Activated CD4-positive, alpha-beta T cell treated with anti-CD3 and anti-CD28 coated beads, Interleukin-2, amount 50 U/mL, for 48 hours (primary cell): Measurements from ENCODE around the gene DCLK1.

Source experiments
- DNase-seq, 2 experiments: peaks; one replicate each; pipeline ENCODE4 v3.0.0-alpha.2; 2020

The DCLK1 gene

GRCh38 chr13:35930665-35931631, 200.2 kb downstream of the DCLK1 start:
- no peak for DNase-seq

GRCh38 chr13:35927567-35928021, 203.6 kb downstream of the DCLK1 start:
- DNase-seq, result no peak

GRCh38 chr13:35926859-35927530, 204.2 kb downstream of the DCLK1 start:
- no peak for DNase-seq

GRCh38 chr13:35925669-35926068, 205.5 kb downstream of the DCLK1 start:
- DNase-seq, result no peak

- no peak for DNase-seq
Measured at GRCh38 chr13:35923347-35923746, 207.8 kb downstream of the DCLK1 start.

- DNase-seq, result no peak
Measured at GRCh38 chr13:35920816-35921215, 210.4 kb downstream of the DCLK1 start.

GRCh38 chr13:35917942-35918645, 213.1 kb downstream of the DCLK1 start:
- DNase-seq, result no peak

GRCh38 chr13:35917252-35917941, 213.8 kb downstream of the DCLK1 start:
- no peak for DNase-seq

- DNase-seq, result no peak
Measured at GRCh38 chr13:35916146-35916545, 215.0 kb downstream of the DCLK1 start.

GRCh38 chr13:35914662-35915061, 216.5 kb downstream of the DCLK1 start:
- DNase-seq, result no peak

- DNase-seq, result no peak
Measured at GRCh38 chr13:35912841-35913240, 218.3 kb downstream of the DCLK1 start.

GRCh38 chr13:35909837-35910540, 221.2 kb downstream of the DCLK1 start:
- no peak for DNase-seq

GRCh38 chr13:35909091-35909490, 222.1 kb downstream of the DCLK1 start:
- no peak for DNase-seq

GRCh38 chr13:35908226-35908625, 223.0 kb downstream of the DCLK1 start:
- DNase-seq, result no peak

GRCh38 chr13:35906636-35907035, 224.5 kb downstream of the DCLK1 start:
- DNase-seq, result no peak

- no peak for DNase-seq
Measured at GRCh38 chr13:35903075-35903474, 228.1 kb downstream of the DCLK1 start.

GRCh38 chr13:35898041-35898440, 233.1 kb downstream of the DCLK1 start:
- DNase-seq, result no peak

- DNase-seq, result no peak
Measured at GRCh38 chr13:35894636-35895035, 236.5 kb downstream of the DCLK1 start.

GRCh38 chr13:35892837-35893814, 238.1 kb downstream of the DCLK1 start:
- no peak for DNase-seq

GRCh38 chr13:35891507-35892441, 239.4 kb downstream of the DCLK1 start:
- DNase-seq, result no peak
